SK-N-MC (cell line): ENCODE measurements around the gene TMEM131.

Source experiments
- DNase-seq: peaks from one replicate; pipeline ENCODE4 v3.0.0-alpha.2; 2011; ENCODE audit warnings: low read depth, low spot score
- H3K27ac ChIP-seq: fragments of 200-600 bp; sonication (generic); 2 replicates; pipeline ENCODE4 v1.5.1; 2016; ENCODE audit warnings: mixed run types
- H3K36me3 ChIP-seq: fragments of 200-600 bp; sonication (generic); 2 replicates; pipeline ENCODE4 v1.6.1; 2017; ENCODE audit warnings: antibody characterized with exemption, low read length, mixed read lengths; ENCODE audit not compliant: insufficient read depth
- H3K4me3 ChIP-seq: fragments of 200-600 bp; sonication (generic); 2 replicates; pipeline ENCODE4 v1.5.1; 2016
- H3K9ac ChIP-seq: fragments of 200-600 bp; sonication (generic); 2 replicates; pipeline ENCODE4 v1.8.0; 2017; ENCODE audit warnings: mixed run types, mixed read lengths; ENCODE audit not compliant: insufficient read length
- H3K9me3 ChIP-seq: fragments of 200-600 bp; sonication (generic); 2 replicates; pipeline ENCODE4 v1.6.1; 2017; ENCODE audit warnings: low read depth, mild to moderate bottlenecking, antibody characterized with exemption, low read length, moderate library complexity, mixed read lengths
- EZH2 ChIP-seq: fragments of 200-600 bp; sonication (generic); IDR thresholded peaks from one replicate; pipeline ENCODE4 v1.6.1; 2017; ENCODE audit warnings: antibody characterized with exemption
- FOXP2 ChIP-seq: optimal IDR thresholded peaks from 2 replicates; pipeline ENCODE3; 2011; ENCODE audit warnings: mild to moderate bottlenecking, moderate library complexity; ENCODE audit not compliant: insufficient read depth; ENCODE audit errors: extremely low read length, control extremely low read depth
- POLR2AphosphoS5 ChIP-seq: IDR thresholded peaks from 2 replicates; pipeline ENCODE4 v1.6.1; 2012; ENCODE audit warnings: mild to moderate bottlenecking, low read depth, low read length, borderline replicate concordance

The TMEM131 gene

GRCh38 chr2:97751752-97752151 lies 244.0 kb downstream of the TMEM131 start:
- H3K36me3 ChIP-seq: no peaks in the 10 kb centered on the region

GRCh38 chr2:97750017-97750416 lies 245.7 kb downstream of the TMEM131 start:
- DNase-seq: no peak

More at GRCh38 chr2:97751752-97752151, 244.0 kb downstream of the TMEM131 start:
- no peak for TF ChIP-seq FOXP2
- TF ChIP-seq POLR2AphosphoS5: no peak
- no peak for TF ChIP-seq EZH2
- Histone ChIP-seq H3K27ac (no peak overlapping the region), H3K4me3 (no peak overlapping the region), H3K9ac (no peak overlapping the region), H3K9me3 (no peaks in the 10 kb centered on the region)
- no peak for DNase-seq

GRCh38 chr2:97749581-97749980 lies 246.2 kb downstream of the TMEM131 start:
- DNase-seq: no peak

More at GRCh38 chr2:97750017-97750416, 245.7 kb downstream of the TMEM131 start:
- Histone ChIP-seq H3K27ac (no peak overlapping the region), H3K4me3 (no peak overlapping the region), H3K9ac (no peak overlapping the region), H3K9me3 (no peaks in the 10 kb centered on the region), H3K36me3 (no peaks in the 10 kb centered on the region)
- TF ChIP-seq FOXP2 (no peak), EZH2 (no peak), POLR2AphosphoS5 (no peak)

GRCh38 chr2:97747716-97748115 lies 248.0 kb downstream of the TMEM131 start:
- no peak for DNase-seq
- Histone ChIP-seq H3K9me3 (no peaks in the 10 kb centered on the region), H3K9ac (no peak overlapping the region), H3K27ac (no peak overlapping the region), H3K4me3 (no peak overlapping the region), H3K36me3 (no peaks in the 10 kb centered on the region)
- TF ChIP-seq FOXP2: no peak
- TF ChIP-seq EZH2: no peak
- no peak for TF ChIP-seq POLR2AphosphoS5

More at GRCh38 chr2:97749581-97749980, 246.2 kb downstream of the TMEM131 start:
- TF ChIP-seq EZH2 (no peak), POLR2AphosphoS5 (no peak), FOXP2 (no peak)
- Histone ChIP-seq H3K36me3 (no peaks in the 10 kb centered on the region), H3K9ac (no peak overlapping the region), H3K4me3 (no peak overlapping the region), H3K27ac (no peak overlapping the region), H3K9me3 (no peaks in the 10 kb centered on the region)

GRCh38 chr2:97747285-97747684 lies 248.5 kb downstream of the TMEM131 start:
- Histone ChIP-seq H3K36me3 (no peaks in the 10 kb centered on the region), H3K9ac (no peak overlapping the region), H3K9me3 (no peaks in the 10 kb centered on the region), H3K27ac (no peak overlapping the region), H3K4me3 (no peak overlapping the region)
- TF ChIP-seq POLR2AphosphoS5: no peak
- no peak for TF ChIP-seq EZH2
- no peak for TF ChIP-seq FOXP2
- DNase-seq: no peak

- no peak overlapping the region for H3K27ac ChIP-seq
- no peaks in the 10 kb centered on the region for H3K9me3 ChIP-seq
- H3K4me3 ChIP-seq: no peak overlapping the region
- H3K36me3 ChIP-seq: no peaks in the 10 kb centered on the region
- H3K9ac ChIP-seq: no peak overlapping the region
- DNase-seq: no peak
- no peak for TF ChIP-seq FOXP2
- TF ChIP-seq POLR2AphosphoS5: no peak
- TF ChIP-seq EZH2: no peak
These were observed 250.1 kb downstream of the TMEM131 start for GRCh38 chr2:97745474-97746174.

- Histone ChIP-seq H3K9me3 (no peaks in the 10 kb centered on the region), H3K27ac (no peak overlapping the region), H3K4me3 (no peak overlapping the region), H3K9ac (no peak overlapping the region), H3K36me3 (no peaks in the 10 kb centered on the region)
- DNase-seq: no peak
- TF ChIP-seq FOXP2: no peak
- no peak for TF ChIP-seq EZH2
- no peak for TF ChIP-seq POLR2AphosphoS5
These were observed 251.8 kb downstream of the TMEM131 start for GRCh38 chr2:97743913-97744312.

GRCh38 chr2:97742381-97742847 lies 253.3 kb downstream of the TMEM131 start:
- H3K4me3 ChIP-seq: no peak overlapping the region
- DNase-seq: no peak
- TF ChIP-seq POLR2AphosphoS5: no peak
- no peak for TF ChIP-seq EZH2
- no peak for TF ChIP-seq FOXP2
- H3K27ac ChIP-seq: no peak overlapping the region
- no peaks in the 10 kb centered on the region for H3K36me3 ChIP-seq
- H3K9me3 ChIP-seq: no peaks in the 10 kb centered on the region
- no peak overlapping the region for H3K9ac ChIP-seq

GRCh38 chr2:97741686-97742085 lies 254.1 kb downstream of the TMEM131 start:
- H3K9ac ChIP-seq: no peak overlapping the region
- H3K36me3 ChIP-seq: no peaks in the 10 kb centered on the region
- no peak overlapping the region for H3K4me3 ChIP-seq
- no peak for DNase-seq
- TF ChIP-seq FOXP2 (no peak), EZH2 (no peak), POLR2AphosphoS5 (no peak)
- no peak overlapping the region for H3K27ac ChIP-seq
- H3K9me3 ChIP-seq: no peaks in the 10 kb centered on the region

- no peak overlapping the region for H3K9ac ChIP-seq
- no peak for DNase-seq
- no peaks in the 10 kb centered on the region for H3K36me3 ChIP-seq
- no peaks in the 10 kb centered on the region for H3K9me3 ChIP-seq
- TF ChIP-seq EZH2 (no peak), POLR2AphosphoS5 (no peak), FOXP2 (no peak)
- no peak overlapping the region for H3K27ac ChIP-seq
- no peak overlapping the region for H3K4me3 ChIP-seq
These were observed 254.5 kb downstream of the TMEM131 start for GRCh38 chr2:97741251-97741650.
